ENCODE measurements around the gene HAUS1.
"Not testable (repeated sequence)": the region's sequence is repeated elsewhere in the genome, so short reads cannot be mapped to it uniquely, and the experiment has no call there.

The HAUS1 gene

GRCh38 chr18:46104128-46104911, at the start of gene HAUS1:
Gene HAUS1 (plus strand): TSS chr18:46104385. CDS start chr18:46104412, 27 bp downstream.
- DNase-seq (ENCODE audit: low spot score), result peak; percentile 87

- DNase-seq (ENCODE audit: low spot score), result no peak
These were observed 49.0 kb upstream of the HAUS1 start for GRCh38 chr18:46054956-46055837.

DNA sequence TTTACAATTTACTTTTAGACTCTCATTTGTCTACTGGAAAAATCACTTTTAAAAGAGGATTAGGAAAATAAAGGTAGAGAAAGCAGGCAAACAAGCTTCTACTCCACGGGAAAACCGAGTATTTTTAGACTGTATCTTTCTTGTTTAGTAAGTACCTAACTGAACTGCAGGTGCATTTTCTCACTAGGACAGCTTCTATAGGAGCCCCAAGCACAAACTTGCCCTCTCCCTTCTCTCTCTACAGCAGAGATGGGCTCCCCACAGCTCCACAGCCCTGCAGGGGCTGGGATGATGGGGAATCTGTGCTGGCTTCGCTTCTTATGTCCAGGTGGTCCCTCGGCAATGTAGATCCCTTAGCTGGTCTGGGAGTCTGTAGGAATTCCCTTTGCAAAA, 48.4 kb upstream of the HAUS1 start:
- DNase-seq (ENCODE audit: low spot score), result no peak

GRCh38 chr18:46060359-46060841, 43.8 kb upstream of the HAUS1 start:
- DNase-seq (ENCODE audit: low spot score), result no peak

DNA sequence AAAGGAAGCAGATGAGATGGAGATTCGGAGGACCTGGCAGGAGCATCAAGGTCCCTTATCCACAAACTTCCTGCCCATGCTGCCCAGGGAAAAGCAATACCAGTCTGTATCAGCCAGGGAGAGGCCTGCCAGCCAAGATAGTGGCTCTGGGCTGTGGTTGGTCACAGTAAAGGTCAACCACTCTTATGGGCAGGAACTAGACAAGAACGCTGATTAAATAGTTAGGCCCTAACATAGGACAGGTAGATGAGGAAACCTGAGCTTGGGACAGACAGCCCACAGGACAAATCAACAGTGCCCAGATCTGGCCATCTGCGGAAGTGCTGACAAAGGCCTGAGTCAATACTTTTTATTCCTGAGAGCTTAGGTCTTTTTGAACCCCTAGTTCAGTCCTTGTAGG, 42.8 kb upstream of the HAUS1 start:
- no peak for DNase-seq (ENCODE audit: low spot score)

- no peak for DNase-seq (ENCODE audit: low spot score)
These were observed 42.4 kb upstream of the HAUS1 start for GRCh38 chr18:46061796-46062195.

DNA sequence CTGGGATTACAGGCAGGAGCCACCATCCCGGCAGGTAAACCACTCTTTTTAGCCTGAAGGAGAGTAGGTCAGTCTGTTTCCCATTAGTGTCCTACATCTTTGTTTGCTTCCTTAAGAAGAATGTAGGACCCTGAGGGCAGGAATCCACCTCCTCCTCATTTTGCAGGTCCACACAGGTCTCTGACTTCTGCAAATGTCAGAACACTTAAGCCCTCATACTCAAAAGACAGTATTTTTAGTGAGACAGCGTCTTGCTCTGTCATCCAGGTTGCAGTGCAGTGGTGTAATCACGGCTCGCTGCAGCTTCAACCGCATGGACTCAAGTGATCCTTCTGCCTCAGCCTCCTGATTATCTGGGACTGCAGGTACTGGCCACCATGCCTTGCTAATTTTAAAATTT, 41.4 kb upstream of the HAUS1 start:
- no peak for DNase-seq (ENCODE audit: low spot score)

DNA sequence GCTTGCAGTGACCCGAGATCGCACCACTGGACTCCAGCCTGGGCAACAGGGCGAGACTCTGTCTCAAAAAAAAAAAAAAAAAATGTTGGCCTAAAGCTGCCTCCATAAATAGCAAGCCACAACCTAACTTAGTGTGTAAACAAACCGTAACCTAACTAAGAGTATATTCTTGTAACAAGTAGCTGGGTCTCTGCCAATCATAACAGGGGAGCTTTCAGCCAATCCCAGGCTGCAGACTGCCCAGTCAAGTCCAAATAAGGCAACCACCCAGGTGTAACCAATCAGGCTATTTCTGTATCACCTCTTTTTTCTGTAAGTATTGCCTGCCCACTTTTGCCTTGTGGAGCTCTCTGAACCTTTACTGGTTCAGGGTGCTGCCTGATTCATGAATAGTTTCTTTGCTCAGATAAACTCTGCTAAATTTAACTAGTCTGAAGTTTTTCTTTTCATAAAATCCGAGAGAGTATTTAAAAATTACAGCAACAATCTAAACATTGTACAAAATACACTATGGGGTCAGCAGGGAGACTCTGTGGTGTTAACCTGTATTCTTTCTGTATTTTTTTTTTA, 36.7 kb upstream of the HAUS1 start:
- no peak for DNase-seq (ENCODE audit: low spot score)

DNA sequence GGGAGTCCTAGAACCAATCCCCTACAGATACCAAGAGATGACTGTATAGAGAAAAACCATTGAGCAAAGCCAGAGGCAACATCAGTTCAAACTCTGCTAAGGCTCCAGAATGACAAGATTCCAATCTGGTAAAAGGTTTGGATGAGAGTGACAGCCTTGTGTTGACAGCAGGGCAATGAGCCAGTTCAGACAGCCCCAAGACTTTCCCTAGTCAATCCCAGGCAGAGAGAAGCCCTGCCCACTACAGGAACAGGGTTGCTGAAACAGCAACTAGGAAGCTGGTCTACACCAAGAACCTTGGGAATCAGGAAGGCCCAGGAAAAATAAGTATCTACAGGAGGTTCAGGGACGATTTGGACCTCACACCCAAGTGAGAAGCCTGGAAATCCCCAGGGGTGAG, 35.4 kb upstream of the HAUS1 start:
- DNase-seq (ENCODE audit: low spot score), result no peak

DNA sequence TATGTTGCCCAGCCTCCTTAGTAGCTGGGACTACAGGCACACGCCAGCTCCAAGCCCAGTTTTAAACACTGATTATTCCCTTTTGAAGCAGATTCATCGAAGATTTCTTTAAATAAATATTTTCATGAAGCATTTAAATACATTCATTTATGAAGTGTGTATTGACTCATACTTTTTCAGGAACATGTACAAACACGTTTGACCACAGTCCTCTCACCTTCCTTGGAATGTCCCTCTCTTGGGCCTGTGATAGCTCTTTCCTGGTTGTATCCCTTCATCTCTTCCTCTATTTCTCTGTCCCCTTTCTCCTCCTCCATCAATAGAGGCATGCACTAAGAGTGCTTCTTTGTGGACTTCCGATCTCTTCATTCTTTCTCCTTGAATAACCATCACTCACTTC, 34.7 kb upstream of the HAUS1 start:
- no peak for DNase-seq (ENCODE audit: low spot score)

- DNase-seq (ENCODE audit: low spot score), result no peak
These were observed 34.0 kb upstream of the HAUS1 start for GRCh38 chr18:46070232-46070631.

DNA sequence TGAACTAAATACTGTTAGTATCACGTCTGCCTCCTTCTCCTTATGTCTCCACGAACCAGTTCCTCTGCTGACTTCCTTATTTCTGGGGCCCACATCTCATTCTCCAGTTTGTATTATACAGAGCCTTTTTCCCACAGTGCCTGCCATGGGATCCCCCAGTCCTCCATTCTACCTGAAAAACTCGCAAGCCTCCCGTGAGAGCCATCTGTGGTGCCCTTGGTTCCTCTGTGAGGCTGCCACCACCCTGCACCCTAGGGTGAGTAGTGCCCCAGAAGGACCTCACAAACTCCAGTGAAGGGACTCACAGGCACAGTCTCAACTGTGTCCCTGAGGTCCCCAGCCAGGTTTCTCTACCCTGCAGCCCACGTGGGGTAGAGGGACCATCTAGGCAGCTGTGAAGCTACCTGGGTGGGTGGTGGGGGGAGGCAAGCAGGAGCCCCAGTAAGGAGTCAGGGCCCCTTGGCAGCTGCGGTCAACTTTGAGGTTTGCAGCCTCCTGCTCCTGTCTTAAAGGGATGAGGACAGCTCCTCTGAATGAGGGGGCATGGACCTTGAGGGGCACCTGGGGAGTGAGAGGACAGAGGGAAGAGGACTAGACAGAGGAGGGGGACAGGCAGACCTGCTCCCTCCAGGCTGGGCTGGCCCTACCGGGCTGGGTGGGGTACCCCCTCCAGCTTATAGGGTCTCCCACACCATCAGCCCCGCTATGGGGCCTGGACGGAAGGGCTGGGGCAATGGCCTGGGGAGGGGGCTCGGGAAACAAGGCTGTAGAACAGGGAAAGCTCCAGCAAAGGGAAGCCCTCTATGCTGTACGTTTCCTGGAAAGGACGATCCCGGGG, 33.2 kb upstream of the HAUS1 start:
- DNase-seq (ENCODE audit: low spot score), result no peak

DNA sequence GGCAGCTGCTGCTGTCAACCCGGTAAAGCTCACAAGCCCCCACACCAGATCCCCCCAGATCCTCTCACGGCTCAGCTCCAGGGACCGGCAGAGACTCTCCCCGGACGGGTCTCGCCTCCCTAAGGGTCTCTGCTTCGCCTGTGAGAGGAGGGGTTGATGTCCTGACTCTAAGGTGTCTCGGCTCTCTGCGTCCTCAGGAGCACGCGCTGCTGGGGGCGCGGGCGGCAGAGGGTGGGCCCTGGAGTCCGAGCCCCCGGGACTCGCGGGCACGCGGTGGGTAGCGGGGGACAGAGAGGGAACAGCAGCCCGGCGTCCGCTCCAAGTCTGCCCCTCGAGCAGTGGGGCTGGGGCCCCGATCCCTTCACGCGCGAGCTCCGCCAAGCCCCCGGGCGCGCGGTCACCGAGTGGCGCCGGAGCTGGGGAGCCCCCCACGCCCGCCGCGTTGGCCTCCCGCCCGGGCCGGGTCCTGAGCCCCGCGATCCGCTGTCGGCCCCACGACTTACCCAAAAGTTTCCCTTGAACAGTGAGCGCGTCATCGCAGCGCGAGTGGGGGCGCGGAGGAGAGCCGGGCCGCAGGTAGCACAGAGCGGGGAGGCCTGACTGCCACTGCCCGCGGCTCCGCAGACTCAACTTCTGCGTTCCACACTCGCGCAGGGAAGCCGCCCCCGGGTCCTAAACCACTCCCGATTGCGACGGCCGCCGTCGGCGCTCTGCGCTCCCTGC, 32.4 kb upstream of the HAUS1 start, which contains the start of gene PSTPIP2:
Gene PSTPIP2 (minus strand): TSS at position 608 of the 723 bp plus-strand sequence. CDS start 72 bp downstream, at position 536.
- peak; percentile 68 for DNase-seq (ENCODE audit: low spot score)

- no peak for DNase-seq (ENCODE audit: low spot score)
These were observed 31.8 kb upstream of the HAUS1 start for GRCh38 chr18:46072376-46072867.

GRCh38 chr18:46072959-46073358, 31.2 kb upstream of the HAUS1 start:
- no peak for DNase-seq (ENCODE audit: low spot score)

DNA sequence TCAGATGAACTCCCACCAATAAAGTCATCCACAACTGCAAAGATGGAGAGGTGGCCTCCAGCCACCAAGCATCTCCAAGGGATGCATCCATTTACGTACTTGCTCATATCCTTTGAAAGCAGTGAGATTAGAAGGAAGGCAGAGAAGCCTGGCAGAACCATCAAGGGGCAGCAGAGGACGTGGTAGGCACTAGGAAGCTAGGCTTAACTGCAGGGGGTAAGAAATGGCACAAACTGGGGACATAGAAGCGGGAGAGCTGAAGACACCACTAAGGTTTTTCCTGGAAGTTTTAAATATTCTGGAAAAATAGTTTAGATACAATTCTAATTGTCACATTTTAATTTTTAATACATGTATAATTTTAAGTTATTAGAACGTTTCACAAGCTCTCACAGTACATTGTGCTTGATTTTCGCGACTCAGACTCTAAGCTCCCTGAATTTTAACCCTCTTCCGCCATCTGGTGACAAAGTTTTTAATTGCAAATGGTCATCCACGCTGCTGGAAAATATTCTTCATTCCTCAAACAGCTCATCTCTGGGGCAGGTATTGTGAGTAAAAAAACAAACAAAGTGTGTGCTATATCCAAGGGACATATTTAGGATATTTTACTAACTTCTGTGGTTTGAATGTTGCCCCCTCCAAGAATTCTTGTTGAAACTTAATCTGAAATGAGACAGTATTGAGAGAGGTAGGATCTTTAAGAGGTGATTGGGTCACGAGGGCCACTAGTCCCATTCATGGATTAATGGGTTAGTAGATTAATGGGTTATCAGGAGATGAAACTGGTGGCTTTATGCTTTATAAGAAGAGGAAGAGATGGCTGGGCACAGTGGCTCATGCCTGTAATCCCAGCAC, 30.5 kb upstream of the HAUS1 start:
- peak; percentile 46 for DNase-seq (ENCODE audit: low spot score)

DNA sequence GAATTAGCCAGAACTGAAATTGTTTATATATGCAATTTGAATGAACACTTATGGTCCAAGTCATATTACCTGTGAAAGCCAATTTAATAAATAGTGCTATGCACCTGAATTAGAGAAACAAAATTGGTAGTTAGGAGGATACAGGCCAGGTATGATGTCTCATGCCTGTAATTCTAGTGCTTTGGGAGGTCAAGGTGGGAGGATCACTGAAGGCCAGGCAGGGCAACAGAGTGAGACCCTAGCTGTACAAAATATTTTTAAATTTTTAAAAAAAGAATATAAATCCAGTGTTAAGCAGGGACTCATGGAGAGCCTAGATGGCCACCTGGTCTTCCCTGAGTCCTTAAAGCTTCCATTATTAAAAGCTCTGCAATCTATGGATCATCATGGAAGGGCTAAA, 24.8 kb upstream of the HAUS1 start:
- DNase-seq (ENCODE audit: low spot score), result no peak

- no peak for DNase-seq (ENCODE audit: low spot score)
These were observed 24.0 kb upstream of the HAUS1 start for GRCh38 chr18:46080156-46080555.

DNA sequence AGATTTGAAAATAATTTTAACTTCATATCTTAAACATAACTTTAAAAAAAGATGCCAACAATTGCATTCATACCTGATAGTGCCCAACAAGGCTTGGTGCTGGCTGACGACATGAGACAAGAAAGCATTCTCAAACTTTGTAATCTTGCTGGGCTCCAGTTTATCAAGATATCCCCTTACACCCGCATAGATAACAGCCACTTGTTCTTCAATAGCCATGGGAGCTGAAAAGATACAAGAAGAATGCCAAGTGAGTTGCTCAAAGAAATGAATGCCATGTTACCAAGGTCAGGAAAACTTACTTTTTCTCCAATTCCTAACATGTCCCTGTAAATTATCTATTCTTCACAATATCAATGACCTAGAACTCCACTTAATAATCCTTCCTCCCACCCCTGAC, 19.8 kb upstream of the HAUS1 start:
- DNase-seq (ENCODE audit: low spot score), result no peak

- not testable (repeated sequence) for DNase-seq (ENCODE audit: low spot score)
These were observed 15.7 kb upstream of the HAUS1 start for GRCh38 chr18:46088501-46088900.
